ENCODE measurements around the gene SPRR5. TPM values are rescaled to one million over a fixed set of nuclear protein-coding genes. Genes with fewer than 3 reads are reported as not detected.

Gene SPRR5, protein sequence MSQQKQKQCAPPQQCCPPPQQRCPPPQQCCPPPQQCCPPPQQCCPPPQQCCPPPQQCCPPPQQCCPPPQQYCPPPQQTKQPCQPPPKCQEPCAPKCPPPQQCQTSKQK
- total RNA-seq = not detected in 2 replicates

- Histone ChIP-seq H3K27me3 (ENCODE audit: insufficient read depth, low read length) (no peaks in the 10 kb centered on the region), H3K9me3 (ENCODE audit: low read depth, low read length) (no peaks in the 10 kb centered on the region), H2AFZ (ENCODE audit: low read length) (no peak within 1 kb of the TSS), H4K20me1 (ENCODE audit: insufficient read depth, low read length) (no peaks in the 10 kb centered on the region), H3K4me2 (ENCODE audit: insufficient read depth, low read length) (no peak within 1 kb of the TSS), H3K27ac (ENCODE audit: low read depth, low read length) (no peak within 1 kb of the TSS), H3K79me2 (ENCODE audit: insufficient read depth, low read length) (no peaks in the 10 kb centered on the region), H3K4me3 (ENCODE audit: insufficient read depth, low read length) (no peak within 1 kb of the TSS), H3K4me1 (ENCODE audit: insufficient read depth, low read length) (no peaks in the 10 kb centered on the region), H3K36me3 (ENCODE audit: insufficient read depth, low read length) (no peaks in the 10 kb centered on the region)
- TF ChIP-seq CTCF (IDR thresholded peaks at IDR 0.05; ENCODE audit: extremely low read depth, low read depth, low read length) = no peak
- no peak for DNase-seq (ENCODE audit: insufficient read length, low spot score, missing footprints)
Observed at GRCh38 chr1:152946651-152947256, at the start of gene SPRR5. Gene SPRR5 (plus strand): TSS chr1:152947206. CDS start chr1:152948555, 1,349 bp downstream.

- no peak overlapping the region for H3K4me3 ChIP-seq (ENCODE audit: insufficient read depth, low read length)
- no peak for TF ChIP-seq CTCF (IDR thresholded peaks at IDR 0.05; ENCODE audit: extremely low read depth, low read depth, low read length)
Observed at GRCh38 chr1:152899027-152899426, 48.0 kb upstream of the SPRR5 start.

DNA sequence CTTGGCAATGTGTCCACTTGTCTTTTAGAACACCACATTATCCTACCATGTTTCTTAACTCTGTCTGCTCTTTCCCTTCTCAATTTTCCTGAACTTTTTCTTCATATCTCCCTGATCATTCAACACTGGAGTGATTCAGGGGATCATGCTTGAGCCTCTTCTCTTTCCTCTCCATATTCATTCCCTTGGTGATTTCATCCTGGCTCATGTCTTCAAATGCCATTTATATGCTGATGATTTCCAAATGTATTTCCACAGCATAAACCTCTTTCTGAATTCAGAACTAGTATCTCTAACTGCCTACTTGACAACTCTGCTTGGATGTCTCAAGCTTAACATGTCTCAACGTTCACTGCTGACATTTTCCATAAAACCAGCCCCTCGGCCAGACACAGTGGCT, 47.1 kb upstream of the SPRR5 start:
- Histone ChIP-seq H3K36me3 (ENCODE audit: insufficient read depth, low read length) (no peaks in the 10 kb centered on the region), H3K4me2 (ENCODE audit: insufficient read depth, low read length) (no peak overlapping the region), H3K4me1 (ENCODE audit: insufficient read depth, low read length) (no peaks in the 10 kb centered on the region), H4K20me1 (ENCODE audit: insufficient read depth, low read length) (no peaks in the 10 kb centered on the region), H3K79me2 (ENCODE audit: insufficient read depth, low read length) (no peaks in the 10 kb centered on the region), H3K27ac (ENCODE audit: low read depth, low read length) (no peak overlapping the region), H2AFZ (ENCODE audit: low read length) (no peak overlapping the region), H3K9me3 (ENCODE audit: low read depth, low read length) (no peaks in the 10 kb centered on the region), H3K4me3 (ENCODE audit: insufficient read depth, low read length) (no peak overlapping the region), H3K27me3 (ENCODE audit: insufficient read depth, low read length) (peaks cover 4% of the 10 kb centered on the region)
- no peak for DNase-seq (ENCODE audit: insufficient read length, low spot score, missing footprints)
- TF ChIP-seq CTCF (IDR thresholded peaks at IDR 0.05; ENCODE audit: extremely low read depth, low read depth, low read length) = no peak

More at GRCh38 chr1:152899027-152899426, 48.0 kb upstream of the SPRR5 start:
- DNase-seq (ENCODE audit: insufficient read length, low spot score, missing footprints) = no peak
- H3K9me3 ChIP-seq (ENCODE audit: low read depth, low read length) = no peaks in the 10 kb centered on the region
- no peaks in the 10 kb centered on the region for H3K4me1 ChIP-seq (ENCODE audit: insufficient read depth, low read length)
- H3K4me2 ChIP-seq (ENCODE audit: insufficient read depth, low read length) = no peak overlapping the region
- H2AFZ ChIP-seq (ENCODE audit: low read length) = no peak overlapping the region
- no peak overlapping the region for H3K27ac ChIP-seq (ENCODE audit: low read depth, low read length)
- H3K36me3 ChIP-seq (ENCODE audit: insufficient read depth, low read length) = no peaks in the 10 kb centered on the region
- no peaks in the 10 kb centered on the region for H4K20me1 ChIP-seq (ENCODE audit: insufficient read depth, low read length)
- H3K27me3 ChIP-seq (ENCODE audit: insufficient read depth, low read length) = peaks cover 4% of the 10 kb centered on the region
- no peaks in the 10 kb centered on the region for H3K79me2 ChIP-seq (ENCODE audit: insufficient read depth, low read length)

DNA sequence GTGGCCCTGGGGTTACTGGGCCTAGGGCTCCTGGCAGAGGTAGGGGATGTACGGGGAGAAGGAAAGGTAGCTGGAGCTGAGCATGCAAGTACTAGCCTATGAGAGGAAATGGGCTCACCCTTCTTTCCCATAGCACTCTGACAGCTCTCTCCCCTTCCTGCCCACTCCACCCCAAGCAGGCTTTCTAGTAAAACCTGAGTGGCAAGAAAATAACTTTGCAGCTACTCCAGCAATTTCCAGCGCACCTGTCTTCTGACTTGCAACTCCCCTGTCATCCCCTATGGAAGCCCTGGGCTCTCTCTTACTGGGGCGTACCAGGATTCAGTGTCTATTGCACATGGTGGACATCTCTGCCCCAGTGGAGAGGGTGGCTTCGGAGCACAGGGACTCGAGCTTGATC, 45.4 kb upstream of the SPRR5 start:
- Histone ChIP-seq H3K4me3 (ENCODE audit: insufficient read depth, low read length) (no peak overlapping the region), H3K36me3 (ENCODE audit: insufficient read depth, low read length) (no peaks in the 10 kb centered on the region), H3K4me1 (ENCODE audit: insufficient read depth, low read length) (peaks cover 12% of the 10 kb centered on the region), H3K4me2 (ENCODE audit: insufficient read depth, low read length) (no peak overlapping the region), H2AFZ (ENCODE audit: low read length) (no peak overlapping the region), H3K27me3 (ENCODE audit: insufficient read depth, low read length) (peaks cover 3% of the 10 kb centered on the region), H3K79me2 (ENCODE audit: insufficient read depth, low read length) (no peaks in the 10 kb centered on the region), H4K20me1 (ENCODE audit: insufficient read depth, low read length) (no peaks in the 10 kb centered on the region), H3K9me3 (ENCODE audit: low read depth, low read length) (no peaks in the 10 kb centered on the region), H3K27ac (ENCODE audit: low read depth, low read length) (no peak overlapping the region)
- no peak for DNase-seq (ENCODE audit: insufficient read length, low spot score, missing footprints)
- TF ChIP-seq CTCF (IDR thresholded peaks at IDR 0.05; ENCODE audit: extremely low read depth, low read depth, low read length) = no peak

Measured in osteoblast (primary cell).